Measurements from ENCODE around the gene FHOD3.

DNA sequence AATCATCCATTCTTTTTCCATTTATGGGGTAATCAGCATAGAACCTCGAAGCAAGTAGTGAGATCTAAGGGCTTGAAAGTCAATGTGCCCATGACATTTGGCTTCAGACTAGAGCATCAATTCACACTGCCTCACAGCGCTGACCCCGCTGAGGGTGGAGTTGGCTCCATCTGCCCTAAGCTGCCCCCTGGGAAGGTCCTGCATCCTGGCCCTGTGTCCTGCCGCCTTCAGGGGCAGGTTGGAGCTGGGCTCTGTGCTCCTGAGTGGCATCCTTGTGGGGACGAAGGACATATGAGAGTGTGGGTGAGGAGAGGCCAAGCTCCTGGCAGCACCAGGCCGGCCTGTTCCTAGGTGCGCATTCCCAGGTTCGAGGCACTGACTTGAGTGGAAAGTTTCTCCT, 249.4 kb downstream of the FHOD3 start:
- TF ChIP-seq CTCF (IDR thresholded peaks at IDR 0.05) (no peak), EP300 (IDR thresholded peaks at IDR 0.05) (no peak), POLR2A (IDR thresholded peaks at IDR 0.05; ENCODE audit: low read depth) (no peak), POLR2AphosphoS5 (IDR thresholded peaks at IDR 0.05) (no peak)

All from esophagus muscularis mucosa (tissue), 4 donors.